Fibroblast of lung (primary cell): ENCODE data around the gene VAV1. TPM values are rescaled to one million over a fixed set of nuclear protein-coding genes. Genes with fewer than 3 reads are reported as not detected.

Source experiments
- DNase-seq, 2 donors: peaks; one replicate each; pipeline versions ENCODE4 v3.0.0 to v3.0.0-alpha.2; 2010; ENCODE audit warnings: low read depth in 2 of 2
- H2AFZ ChIP-seq: 2 replicates; pipeline ENCODE4 v1.5.1; 2012; ENCODE audit warnings: low read length, control low read depth, inconsistent platforms
- H3K27ac ChIP-seq: 2 replicates; pipeline ENCODE4 v1.5.1; 2011; ENCODE audit warnings: low read length, control low read depth; ENCODE audit not compliant: insufficient read depth
- H3K27me3 ChIP-seq: 2 replicates; pipeline ENCODE4 v1.5.1; 2011; ENCODE audit warnings: mild to moderate bottlenecking, low read length; ENCODE audit not compliant: control insufficient read depth, insufficient read depth
- H3K36me3 ChIP-seq: 2 replicates; pipeline ENCODE4 v1.5.1; 2011; ENCODE audit warnings: low read length; ENCODE audit not compliant: control insufficient read depth, insufficient read depth
- H3K4me1 ChIP-seq: 2 replicates; pipeline ENCODE4 v1.5.1; 2011; ENCODE audit warnings: low read length; ENCODE audit not compliant: control insufficient read depth, insufficient read depth; ENCODE audit errors: extremely low read depth
- H3K4me2 ChIP-seq: 2 replicates; pipeline ENCODE4 v1.5.1; 2011; ENCODE audit warnings: low read length, control low read depth; ENCODE audit not compliant: insufficient read depth; ENCODE audit errors: extremely low read depth
- H3K4me3 ChIP-seq, 4 experiments: fragments of 200-600 bp in 1 of 4; sonication (generic) in 1 of 4; replicated peaks in 1 of 4; 2 replicates each; pipeline ENCODE4 v1.5.1; 2011 to 2016; ENCODE audit warnings: low read length in 4 of 4, low read depth in 3 of 4, mild to moderate bottlenecking in 3 of 4, control low read depth in 2 of 4, inconsistent platforms in 1 of 4, mixed read lengths in 1 of 4; ENCODE audit not compliant: insufficient read depth in 1 of 4; ENCODE audit errors: control extremely low read depth in 1 of 4
- H3K79me2 ChIP-seq: 2 replicates; pipeline ENCODE4 v1.5.1; 2012; ENCODE audit warnings: mild to moderate bottlenecking, low read length, inconsistent platforms; ENCODE audit not compliant: control insufficient read depth, insufficient read depth
- H3K9ac ChIP-seq: 2 replicates; pipeline ENCODE4 v1.5.1; 2011; ENCODE audit warnings: mild to moderate bottlenecking, low read length, control low read depth; ENCODE audit not compliant: insufficient read depth
- H3K9me3 ChIP-seq: 2 replicates; pipeline ENCODE4 v1.5.1; 2012; ENCODE audit warnings: low read depth, low read length; ENCODE audit not compliant: control insufficient read depth, insufficient read depth
- H4K20me1 ChIP-seq: 2 replicates; pipeline ENCODE4 v1.5.1; 2011; ENCODE audit warnings: low read length; ENCODE audit not compliant: control insufficient read depth, insufficient read depth; ENCODE audit errors: extremely low read depth
- EZH2 ChIP-seq: IDR thresholded peaks from 2 replicates; pipeline ENCODE4 v1.5.1; 2012; ENCODE audit warnings: low read length, control low read depth, mild to moderate bottlenecking; ENCODE audit errors: missing control alignments
- polyA plus RNA-seq, 2 donors: library from polyadenylated mRNA; depleted of rRNA in 1 of 2; stranded (reverse) in 1 of 2; unstranded in 1 of 2; fragments of >200 nt; gene quantifications; 2 replicates each; pipeline ENCODE4 v1.2.1, GENCODE V29; 2011 to 2012; ENCODE audit warnings: missing spikeins in 1 of 2
- total RNA-seq: library from RNA; depleted of rRNA; stranded (reverse); fragments of >200 nt; gene quantifications from 2 replicates; pipeline ENCODE4 v1.2.1, GENCODE V29; 2014
- TF ChIP-seq, protein P1 (sequence below), 2 donors: IDR thresholded peaks in 1 of 2; conservative IDR thresholded peaks in 1 of 2; 1 replicate in 1 of 2; 2 replicates in 1 of 2; pipeline ENCODE4 v1.5.1; 2011 to 2012; ENCODE audit warnings: low read length in 2 of 2, control low read depth in 1 of 2, inconsistent platforms in 1 of 2, low read depth in 1 of 2, mild to moderate bottlenecking in 1 of 2

VAV1 gene
- total and polyA plus RNA-seq, 2 donors (not counting 1 experiment from before 2014, with no cell fraction given): not detected

GRCh38 chr19:6806488-6806887 lies 34.0 kb downstream of the VAV1 start:
- H3K27ac ChIP-seq: no peak overlapping the region
- no peaks in the 10 kb centered on the region for H3K27me3 ChIP-seq
- no peak overlapping the region for H3K4me3 ChIP-seq
- no peak overlapping the region for H3K9ac ChIP-seq
- H3K4me1 ChIP-seq: no peaks in the 10 kb centered on the region
- TF ChIP-seq, protein P1, sequence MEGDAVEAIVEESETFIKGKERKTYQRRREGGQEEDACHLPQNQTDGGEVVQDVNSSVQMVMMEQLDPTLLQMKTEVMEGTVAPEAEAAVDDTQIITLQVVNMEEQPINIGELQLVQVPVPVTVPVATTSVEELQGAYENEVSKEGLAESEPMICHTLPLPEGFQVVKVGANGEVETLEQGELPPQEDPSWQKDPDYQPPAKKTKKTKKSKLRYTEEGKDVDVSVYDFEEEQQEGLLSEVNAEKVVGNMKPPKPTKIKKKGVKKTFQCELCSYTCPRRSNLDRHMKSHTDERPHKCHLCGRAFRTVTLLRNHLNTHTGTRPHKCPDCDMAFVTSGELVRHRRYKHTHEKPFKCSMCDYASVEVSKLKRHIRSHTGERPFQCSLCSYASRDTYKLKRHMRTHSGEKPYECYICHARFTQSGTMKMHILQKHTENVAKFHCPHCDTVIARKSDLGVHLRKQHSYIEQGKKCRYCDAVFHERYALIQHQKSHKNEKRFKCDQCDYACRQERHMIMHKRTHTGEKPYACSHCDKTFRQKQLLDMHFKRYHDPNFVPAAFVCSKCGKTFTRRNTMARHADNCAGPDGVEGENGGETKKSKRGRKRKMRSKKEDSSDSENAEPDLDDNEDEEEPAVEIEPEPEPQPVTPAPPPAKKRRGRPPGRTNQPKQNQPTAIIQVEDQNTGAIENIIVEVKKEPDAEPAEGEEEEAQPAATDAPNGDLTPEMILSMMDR (conservative IDR thresholded peaks at IDR 0.05 in 1 of 2, IDR thresholded peaks at IDR 0.05 in 1 of 2; ENCODE audit: low read depth in 1 of 2, low read length in 2 of 2): no peak
- no peak for TF ChIP-seq EZH2
- H2AFZ ChIP-seq: no peak overlapping the region
- DNase-seq: no peak
- no peaks in the 10 kb centered on the region for H3K36me3 ChIP-seq
- H3K9me3 ChIP-seq: no peaks in the 10 kb centered on the region
- H3K4me2 ChIP-seq: no peak overlapping the region
- H4K20me1 ChIP-seq: no peaks in the 10 kb centered on the region
- no peaks in the 10 kb centered on the region for H3K79me2 ChIP-seq

- H3K4me3 ChIP-seq: no peak overlapping the region
- DNase-seq: no peak
- no peak overlapping the region for H2AFZ ChIP-seq
- TF ChIP-seq EZH2: no peak
- TF ChIP-seq, protein P1 (conservative IDR thresholded peaks at IDR 0.05 in 1 of 2, IDR thresholded peaks at IDR 0.05 in 1 of 2; ENCODE audit: low read depth in 1 of 2, low read length in 2 of 2): no peak
- H3K27me3 ChIP-seq: no peaks in the 10 kb centered on the region
- H3K79me2 ChIP-seq: no peaks in the 10 kb centered on the region
- no peak overlapping the region for H3K4me2 ChIP-seq
- H3K9me3 ChIP-seq: no peaks in the 10 kb centered on the region
- H3K36me3 ChIP-seq: no peaks in the 10 kb centered on the region
- no peak overlapping the region for H3K9ac ChIP-seq
- H3K4me1 ChIP-seq: no peaks in the 10 kb centered on the region
- no peak overlapping the region for H3K27ac ChIP-seq
- H4K20me1 ChIP-seq: no peaks in the 10 kb centered on the region
Observed at GRCh38 chr19:6807291-6807690, 34.8 kb downstream of the VAV1 start.

DNA sequence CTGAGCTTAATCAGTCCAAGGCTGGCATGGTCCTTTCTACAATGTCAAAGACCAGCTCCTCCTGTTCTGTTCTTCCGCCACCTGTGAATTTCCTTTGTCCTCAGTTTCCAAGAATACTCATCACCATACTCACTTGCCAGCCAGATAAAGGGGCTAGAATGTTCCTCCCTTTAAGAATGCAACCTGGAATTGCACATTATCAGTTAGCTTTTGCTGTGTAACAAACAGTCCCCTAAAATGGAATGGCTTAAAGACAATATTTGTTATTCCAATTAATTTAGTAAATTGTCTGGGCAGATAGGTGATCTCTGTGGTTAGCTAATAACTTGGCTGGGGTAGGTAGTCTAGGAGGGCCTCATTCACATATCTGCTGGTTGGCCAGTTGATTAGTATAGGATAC lies 36.0 kb downstream of the VAV1 start:
- Histone ChIP-seq H3K4me2 (no peak overlapping the region), H3K27ac (no peak overlapping the region), H3K9ac (no peak overlapping the region), H4K20me1 (no peaks in the 10 kb centered on the region), H3K79me2 (no peaks in the 10 kb centered on the region), H3K4me1 (no peaks in the 10 kb centered on the region), H3K27me3 (no peaks in the 10 kb centered on the region), H2AFZ (no peak overlapping the region), H3K36me3 (no peaks in the 10 kb centered on the region), H3K9me3 (no peaks in the 10 kb centered on the region), H3K4me3 (no peak overlapping the region)
- no peak for DNase-seq
- TF ChIP-seq, protein P1 (conservative IDR thresholded peaks at IDR 0.05 in 1 of 2, IDR thresholded peaks at IDR 0.05 in 1 of 2; ENCODE audit: low read depth in 1 of 2, low read length in 2 of 2): no peak
- no peak for TF ChIP-seq EZH2
